ENCODE measurements around the gene DCDC2C. TPM values are rescaled to one million over a fixed set of nuclear protein-coding genes. Genes with fewer than 3 reads are reported as not detected.

DCDC2C gene
- total RNA-seq, 1 experiment from 2014 or later = not detected

DNA sequence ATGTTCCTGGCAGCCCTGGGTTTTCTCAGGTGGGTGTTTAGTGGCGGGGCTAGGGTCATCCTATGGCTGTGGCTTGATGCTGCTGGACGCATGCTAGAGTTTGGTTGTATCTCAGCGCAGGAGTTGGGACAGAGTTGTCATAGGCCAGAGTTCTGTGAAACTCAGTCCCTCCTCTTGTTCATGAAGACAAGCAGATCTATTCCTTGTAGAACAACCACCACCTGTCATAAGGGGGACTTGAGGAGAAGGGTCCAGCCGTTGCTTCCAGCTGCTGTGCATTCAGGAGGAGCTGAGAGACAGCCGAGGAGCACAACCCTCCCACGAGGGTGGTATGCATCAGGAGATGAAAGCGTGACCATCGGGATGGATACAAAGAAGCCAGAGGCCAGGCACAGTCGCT is 26.4 kb downstream of the DCDC2C start:
- intact Hi-C loops (cut with micrococcal nuclease; ENCODE audit: unreplicated experiment) = loop anchor here (5.0 to 10.0 kb wide), 2 partner anchors 225 to 323 kb away; no protein-coding TSS in a partner anchor
- peaks cover 2% of the 10 kb centered on the region; the same call in 1 of the 2 replicates for H3K27me3 ChIP-seq (replicated peaks; ENCODE audit: control insufficient read depth, insufficient read depth, low read length)
- H3K27me3 Mint-ChIP-seq (ENCODE audit: insufficient read depth, unreplicated experiment) = peaks cover 39% of the 10 kb centered on the region
- H3K9me3 Mint-ChIP-seq (ENCODE audit: unreplicated experiment) = no peaks in the 10 kb centered on the region
- no peaks in the 10 kb centered on the region for H3K4me1 Mint-ChIP-seq (ENCODE audit: low read depth, unreplicated experiment)
- H3K36me3 Mint-ChIP-seq (ENCODE audit: insufficient read depth, unreplicated experiment) = no peaks in the 10 kb centered on the region
- no peaks in the 10 kb centered on the region for H3K4me1 ChIP-seq
- ChIA-PET POLR2A (no interaction called here), CTCF (interaction anchor here (3.3 kb wide), 1 partner anchor 51 kb away, joined by 27 read pairs; no protein-coding TSS in a partner anchor)
- H3K36me3 ChIP-seq (ENCODE audit: control insufficient read depth, insufficient read depth, low read length) = no peaks in the 10 kb centered on the region
- H3K27ac Mint-ChIP-seq (ENCODE audit: unreplicated experiment) = no peak overlapping the region
- no peak overlapping the region for H3K4me3 ChIP-seq (ENCODE audit: low read depth, low read length)
- no peak overlapping the region for H3K4me3 Mint-ChIP-seq (ENCODE audit: unreplicated experiment)
- no TSS peak for BruUV-seq (replicated peaks)
- TF ChIP-seq, protein P1, sequence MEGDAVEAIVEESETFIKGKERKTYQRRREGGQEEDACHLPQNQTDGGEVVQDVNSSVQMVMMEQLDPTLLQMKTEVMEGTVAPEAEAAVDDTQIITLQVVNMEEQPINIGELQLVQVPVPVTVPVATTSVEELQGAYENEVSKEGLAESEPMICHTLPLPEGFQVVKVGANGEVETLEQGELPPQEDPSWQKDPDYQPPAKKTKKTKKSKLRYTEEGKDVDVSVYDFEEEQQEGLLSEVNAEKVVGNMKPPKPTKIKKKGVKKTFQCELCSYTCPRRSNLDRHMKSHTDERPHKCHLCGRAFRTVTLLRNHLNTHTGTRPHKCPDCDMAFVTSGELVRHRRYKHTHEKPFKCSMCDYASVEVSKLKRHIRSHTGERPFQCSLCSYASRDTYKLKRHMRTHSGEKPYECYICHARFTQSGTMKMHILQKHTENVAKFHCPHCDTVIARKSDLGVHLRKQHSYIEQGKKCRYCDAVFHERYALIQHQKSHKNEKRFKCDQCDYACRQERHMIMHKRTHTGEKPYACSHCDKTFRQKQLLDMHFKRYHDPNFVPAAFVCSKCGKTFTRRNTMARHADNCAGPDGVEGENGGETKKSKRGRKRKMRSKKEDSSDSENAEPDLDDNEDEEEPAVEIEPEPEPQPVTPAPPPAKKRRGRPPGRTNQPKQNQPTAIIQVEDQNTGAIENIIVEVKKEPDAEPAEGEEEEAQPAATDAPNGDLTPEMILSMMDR (IDR thresholded peaks at IDR 0.05; ENCODE audit: insufficient read depth in 1 of 2, low read depth in 1 of 2, low read length in 1 of 2, severe bottlenecking in 1 of 2, unreplicated experiment in 1 of 2) = no peak
- no peak for DNase-seq
- no peaks in the 10 kb centered on the region for H3K9me3 ChIP-seq

DNA sequence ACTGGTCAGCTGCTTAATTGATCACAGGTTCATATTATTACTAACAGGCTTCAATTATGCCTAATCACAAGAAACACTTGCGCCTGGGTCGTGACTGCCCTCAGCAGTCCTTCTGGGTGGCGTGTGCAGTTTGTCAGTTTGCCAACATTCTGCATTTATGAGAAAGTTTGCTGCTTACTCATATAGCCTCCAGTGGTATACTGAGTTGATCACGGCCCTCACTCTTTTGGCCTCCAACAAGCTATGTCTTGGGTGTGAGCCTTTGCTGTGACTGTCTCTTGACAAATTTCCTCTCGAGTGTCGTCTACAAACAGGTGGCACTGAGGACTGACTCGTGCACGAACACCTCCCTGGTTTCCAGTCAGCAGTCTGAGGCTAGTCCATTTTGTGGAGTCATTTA is 27.3 kb downstream of the DCDC2C start:
- no peaks in the 10 kb centered on the region for H3K36me3 Mint-ChIP-seq (ENCODE audit: insufficient read depth, unreplicated experiment)
- BruUV-seq (replicated peaks) = no TSS peak
- POLR2A ChIA-PET = no interaction called here
- DNase-seq = no peak
- H3K4me1 Mint-ChIP-seq (ENCODE audit: low read depth, unreplicated experiment) = no peaks in the 10 kb centered on the region
- Histone ChIP-seq H3K36me3 (ENCODE audit: control insufficient read depth, insufficient read depth, low read length) (no peaks in the 10 kb centered on the region), H3K4me1 (no peaks in the 10 kb centered on the region), H3K27me3 (replicated peaks; ENCODE audit: control insufficient read depth, insufficient read depth, low read length) (peaks cover 2% of the 10 kb centered on the region; the same call in 1 of the 2 replicates), H3K9me3 (no peaks in the 10 kb centered on the region), H3K4me3 (ENCODE audit: low read depth, low read length) (no peak overlapping the region)
- no peak overlapping the region for H3K4me3 Mint-ChIP-seq (ENCODE audit: unreplicated experiment)
- intact Hi-C loops (cut with micrococcal nuclease; ENCODE audit: unreplicated experiment) = no loop called here
- CTCF ChIA-PET = no interaction called here
- no peak overlapping the region for H3K27ac Mint-ChIP-seq (ENCODE audit: unreplicated experiment)
- TF ChIP-seq, protein P1 (IDR thresholded peaks at IDR 0.05; ENCODE audit: insufficient read depth in 1 of 2, low read depth in 1 of 2, low read length in 1 of 2, severe bottlenecking in 1 of 2, unreplicated experiment in 1 of 2) = no peak
- H3K9me3 Mint-ChIP-seq (ENCODE audit: unreplicated experiment) = no peaks in the 10 kb centered on the region
- H3K27me3 Mint-ChIP-seq (ENCODE audit: insufficient read depth, unreplicated experiment) = peaks cover 33% of the 10 kb centered on the region

DNA sequence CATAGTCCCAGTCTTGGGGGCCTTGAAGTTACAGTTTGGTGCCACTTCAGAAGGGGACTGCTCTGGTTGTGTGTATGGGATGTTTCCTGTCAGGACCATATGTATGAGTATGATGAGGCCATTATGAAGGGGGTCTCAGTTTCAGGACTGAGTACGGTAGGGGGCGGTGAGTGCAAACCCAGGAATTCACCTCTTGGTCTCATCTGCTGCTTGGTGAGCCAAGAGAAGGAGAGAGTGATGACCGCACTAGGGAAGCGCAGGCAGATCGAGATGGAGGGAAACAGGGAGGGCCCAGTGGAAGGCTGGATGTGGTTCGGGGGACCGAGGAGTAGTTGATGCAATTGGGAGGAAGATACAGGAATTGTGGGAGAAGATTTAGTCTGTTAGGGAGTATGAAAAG is 28.5 kb downstream of the DCDC2C start:
- POLR2A ChIA-PET = interaction anchor here (0.5 kb wide), 1 partner anchor 153 kb away, joined by 4 read pairs; no protein-coding TSS in a partner anchor
- no peak for DNase-seq
- Mint-ChIP-seq H3K27ac (ENCODE audit: unreplicated experiment) (no peak overlapping the region), H3K36me3 (ENCODE audit: insufficient read depth, unreplicated experiment) (no peaks in the 10 kb centered on the region), H3K27me3 (ENCODE audit: insufficient read depth, unreplicated experiment) (peaks cover 35% of the 10 kb centered on the region), H3K4me3 (ENCODE audit: unreplicated experiment) (no peak overlapping the region), H3K9me3 (ENCODE audit: unreplicated experiment) (no peaks in the 10 kb centered on the region), H3K4me1 (ENCODE audit: low read depth, unreplicated experiment) (no peaks in the 10 kb centered on the region)
- no peaks in the 10 kb centered on the region for H3K9me3 ChIP-seq
- H3K4me1 ChIP-seq = no peaks in the 10 kb centered on the region
- TF ChIP-seq, protein P1 (IDR thresholded peaks at IDR 0.05; ENCODE audit: insufficient read depth in 1 of 2, low read depth in 1 of 2, low read length in 1 of 2, severe bottlenecking in 1 of 2, unreplicated experiment in 1 of 2) = no peak
- peaks cover 6% of the 10 kb centered on the region for H3K27me3 ChIP-seq (replicated peaks; ENCODE audit: control insufficient read depth, insufficient read depth, low read length)
- H3K36me3 ChIP-seq (ENCODE audit: control insufficient read depth, insufficient read depth, low read length) = no peaks in the 10 kb centered on the region
- BruUV-seq (replicated peaks) = no TSS peak
- no peak overlapping the region for H3K4me3 ChIP-seq (ENCODE audit: low read depth, low read length)
- intact Hi-C loops (cut with micrococcal nuclease; ENCODE audit: unreplicated experiment) = no loop called here
- CTCF ChIA-PET = no interaction called here
